ENCODE results near the gene ITGA11. TPM values are rescaled to one million over a fixed set of nuclear protein-coding genes. Genes with fewer than 3 reads are reported as not detected.

ITGA11 gene
- total RNA-seq, 3 donors from 2014 or later: 7.8 to 8.5 (median 7.9) TPM

- DNase-seq (ENCODE audit: low spot score in 2 of 2): no peak
- no peaks in the 10 kb centered on the region for H3K27me3 ChIP-seq
- H3K27ac ChIP-seq: no peak overlapping the region
- no peaks in the 10 kb centered on the region for H3K36me3 ChIP-seq
- peaks cover 4 to 5% of the 10 kb centered on the region in 2 donors for H3K4me1 ChIP-seq
- no peak for TF ChIP-seq POLR2AphosphoS5 (IDR thresholded peaks at IDR 0.05)
- no peak for TF ChIP-seq POLR2A (IDR thresholded peaks at IDR 0.05)
- TF ChIP-seq, protein P1, sequence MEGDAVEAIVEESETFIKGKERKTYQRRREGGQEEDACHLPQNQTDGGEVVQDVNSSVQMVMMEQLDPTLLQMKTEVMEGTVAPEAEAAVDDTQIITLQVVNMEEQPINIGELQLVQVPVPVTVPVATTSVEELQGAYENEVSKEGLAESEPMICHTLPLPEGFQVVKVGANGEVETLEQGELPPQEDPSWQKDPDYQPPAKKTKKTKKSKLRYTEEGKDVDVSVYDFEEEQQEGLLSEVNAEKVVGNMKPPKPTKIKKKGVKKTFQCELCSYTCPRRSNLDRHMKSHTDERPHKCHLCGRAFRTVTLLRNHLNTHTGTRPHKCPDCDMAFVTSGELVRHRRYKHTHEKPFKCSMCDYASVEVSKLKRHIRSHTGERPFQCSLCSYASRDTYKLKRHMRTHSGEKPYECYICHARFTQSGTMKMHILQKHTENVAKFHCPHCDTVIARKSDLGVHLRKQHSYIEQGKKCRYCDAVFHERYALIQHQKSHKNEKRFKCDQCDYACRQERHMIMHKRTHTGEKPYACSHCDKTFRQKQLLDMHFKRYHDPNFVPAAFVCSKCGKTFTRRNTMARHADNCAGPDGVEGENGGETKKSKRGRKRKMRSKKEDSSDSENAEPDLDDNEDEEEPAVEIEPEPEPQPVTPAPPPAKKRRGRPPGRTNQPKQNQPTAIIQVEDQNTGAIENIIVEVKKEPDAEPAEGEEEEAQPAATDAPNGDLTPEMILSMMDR (IDR thresholded peaks at IDR 0.05): no peak
- no peaks in the 10 kb centered on the region for H3K9me3 ChIP-seq
- no peak overlapping the region for H3K4me3 ChIP-seq
- intact Hi-C loops (cut with DNase I; ENCODE audit: low total_unique reads): no loop called here
Observed at GRCh38 chr15:68348081-68348480, 83.9 kb downstream of the ITGA11 start.

DNA sequence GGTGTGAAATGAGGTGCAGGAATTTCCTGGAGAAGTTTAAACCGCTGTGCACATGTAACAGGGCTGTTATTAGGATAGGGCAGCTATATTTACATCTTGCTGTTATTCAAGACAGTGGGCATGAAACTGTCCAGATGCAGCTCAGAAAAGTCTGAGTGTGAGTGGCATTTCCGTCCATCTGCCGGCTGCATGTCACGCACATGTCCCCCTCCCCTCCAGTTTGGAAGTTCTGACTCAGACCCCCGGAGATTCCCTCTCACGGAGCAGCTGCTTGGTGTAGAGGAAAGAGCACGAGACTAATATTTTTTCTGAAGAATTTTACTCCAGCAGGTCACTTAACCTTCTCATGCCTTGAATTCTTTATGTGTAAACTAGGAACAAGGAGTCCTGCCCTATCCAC lies 84.6 kb downstream of the ITGA11 start:
- Histone ChIP-seq H3K36me3 (no peaks in the 10 kb centered on the region), H3K4me3 (no peak overlapping the region), H3K4me1 (peaks cover 2 to 4% of the 10 kb centered on the region in 2 donors), H3K9me3 (no peaks in the 10 kb centered on the region), H3K27me3 (no peaks in the 10 kb centered on the region), H3K27ac (no peak overlapping the region)
- intact Hi-C loops (cut with DNase I; ENCODE audit: low total_unique reads): no loop called here
- no peak for DNase-seq (ENCODE audit: low spot score in 2 of 2)
- TF ChIP-seq POLR2A (IDR thresholded peaks at IDR 0.05) (no peak), POLR2AphosphoS5 (IDR thresholded peaks at IDR 0.05) (no peak)
- TF ChIP-seq, protein P1 (IDR thresholded peaks at IDR 0.05): no peak

- no peaks in the 10 kb centered on the region for H3K27me3 ChIP-seq
- no peaks in the 10 kb centered on the region for H3K36me3 ChIP-seq
- TF ChIP-seq POLR2AphosphoS5 (IDR thresholded peaks at IDR 0.05): no peak
- intact Hi-C loops (cut with DNase I; ENCODE audit: low total_unique reads): no loop called here
- H3K9me3 ChIP-seq: no peaks in the 10 kb centered on the region
- no peak for DNase-seq (ENCODE audit: low spot score in 2 of 2)
- no peak overlapping the region for H3K4me3 ChIP-seq
- peak overlapping the region in 1 of 2 donors; percentile 36 for H3K27ac ChIP-seq
- H3K4me1 ChIP-seq: peaks cover 2 to 4% of the 10 kb centered on the region in 2 donors
Observed at GRCh38 chr15:68346979-68347378, 85.0 kb downstream of the ITGA11 start.

DNA sequence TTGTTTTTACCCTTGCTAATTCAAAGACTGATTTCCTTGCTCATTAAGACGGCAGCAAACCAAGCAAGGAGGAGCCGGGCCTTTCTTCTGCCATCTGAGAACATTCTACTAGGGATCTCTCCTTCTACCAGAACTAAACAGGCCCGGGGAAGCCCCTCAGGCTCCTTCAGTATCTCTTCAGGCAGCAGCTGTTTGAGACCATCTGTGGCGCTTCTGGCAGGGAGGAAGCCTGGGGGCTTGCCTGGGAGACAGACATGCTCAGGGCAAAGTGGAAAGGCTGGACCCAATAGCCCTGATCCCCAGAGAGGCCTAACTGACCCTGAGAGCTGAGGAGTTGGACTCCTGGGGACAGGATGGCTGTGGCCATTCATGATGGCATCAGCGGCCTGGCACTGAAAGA lies 86.5 kb downstream of the ITGA11 start:
- no peaks in the 10 kb centered on the region for H3K9me3 ChIP-seq
- TF ChIP-seq, protein P1 (IDR thresholded peaks at IDR 0.05): no peak
- TF ChIP-seq POLR2AphosphoS5 (IDR thresholded peaks at IDR 0.05): no peak
- TF ChIP-seq POLR2A (IDR thresholded peaks at IDR 0.05): no peak
- no peaks in the 10 kb centered on the region for H3K27me3 ChIP-seq
- no peak for DNase-seq (ENCODE audit: low spot score in 2 of 2)
- intact Hi-C loops (cut with DNase I; ENCODE audit: low total_unique reads): no loop called here
- no peak overlapping the region for H3K4me3 ChIP-seq
- peak overlapping the region in 1 of 2 donors; percentile 78 for H3K27ac ChIP-seq
- no peaks in the 10 kb centered on the region for H3K36me3 ChIP-seq
- H3K4me1 ChIP-seq: peaks cover 4% of the 10 kb centered on the region in 2 donors

- Histone ChIP-seq H3K27me3 (no peaks in the 10 kb centered on the region), H3K9me3 (no peaks in the 10 kb centered on the region), H3K4me1 (peaks cover 4% of the 10 kb centered on the region in 2 donors), H3K27ac (peak overlapping the region; percentile 78 to 90), H3K4me3 (no peak overlapping the region), H3K36me3 (no peaks in the 10 kb centered on the region)
- intact Hi-C loops (cut with DNase I; ENCODE audit: low total_unique reads): no loop called here
- DNase-seq (ENCODE audit: low spot score in 2 of 2): no peak
- TF ChIP-seq POLR2A (IDR thresholded peaks at IDR 0.05) (no peak), POLR2AphosphoS5 (IDR thresholded peaks at IDR 0.05) (no peak)
- TF ChIP-seq, protein P1 (IDR thresholded peaks at IDR 0.05): no peak
Observed at GRCh38 chr15:68344600-68344999, 87.4 kb downstream of the ITGA11 start.

Data from breast epithelium (tissue), 4 donors.